Activated CD4-positive, alpha-beta memory T cell treated with anti-CD3 and anti-CD28 coated beads for 36 hours (primary cell): ENCODE measurements around the gene P3H3. TPM values are rescaled to one million over a fixed set of nuclear protein-coding genes. Genes with fewer than 3 reads are reported as not detected.

ENCODE experiments used
- CTCF ChIA-PET: fragments of 350-600 bp; sonication (Branson Sonifier 250); formaldehyde crosslinking; loops from one replicate; lab custom pipeline; 2021; ENCODE audit warnings: antibody characterized with exemption, inconsistent platforms; lab: Charles Lee
- POLR2A ChIA-PET: fragments of 350-600 bp; sonication (Branson Sonifier 250); formaldehyde crosslinking; loops from one replicate; lab custom pipeline; 2021; ENCODE audit warnings: antibody characterized with exemption; lab: Charles Lee
- DNase-seq: peaks from one replicate; pipeline ENCODE4 v3.0.0-alpha.2; 2020
- H3K27ac Mint-ChIP-seq: one replicate; pipeline ENCODE4 v1.8.0; 2021; ENCODE audit warnings: mixed read lengths
- H3K27me3 Mint-ChIP-seq: one replicate; pipeline ENCODE4 v1.8.0; 2021; ENCODE audit warnings: mixed read lengths
- H3K36me3 Mint-ChIP-seq: one replicate; pipeline ENCODE4 v1.8.0; 2021; ENCODE audit warnings: mixed read lengths
- H3K4me1 Mint-ChIP-seq: one replicate; pipeline ENCODE4 v1.8.0; 2021; ENCODE audit warnings: low read depth, mixed read lengths
- H3K4me3 Mint-ChIP-seq: one replicate; pipeline ENCODE4 v1.8.0; 2021; ENCODE audit warnings: mild to moderate bottlenecking, mixed read lengths
- H3K9me3 Mint-ChIP-seq: one replicate; pipeline ENCODE4 v1.8.0; 2021; ENCODE audit warnings: mixed read lengths
- intact Hi-C: fragments of 100-400 bp; cut with micrococcal nuclease; formaldehyde crosslinking; loops from one replicate; pipeline ENCODE4 v1.15.1; 2023
- total RNA-seq, 2 experiments: library from RNA; stranded (reverse); gene quantifications; one replicate each; pipeline ENCODE4 v1.2.3, GENCODE V29; 2021

Gene P3H3
- total RNA-seq, 2 experiments from 2014 or later, result 2.5 to 2.7 TPM

- DNase-seq, result no peak
- Mint-ChIP-seq H3K4me3 (no peak overlapping the region), H3K9me3 (no peaks in the 10 kb centered on the region), H3K4me1 (peaks cover 13% of the 10 kb centered on the region), H3K36me3 (peaks cover 26% of the 10 kb centered on the region), H3K27ac (no peak overlapping the region), H3K27me3 (no peaks in the 10 kb centered on the region)
- intact Hi-C loops, result no loop called here
- CTCF ChIA-PET, result no interaction called here
- POLR2A ChIA-PET, result interaction anchor here (0.6 kb wide), 1 partner anchor 505 kb away, joined by 4 read pairs; no protein-coding TSS in a partner anchor
These were observed 21.0 kb upstream of the P3H3 start for GRCh38 chr12:6807170-6807569.

GRCh38 chr12:6809056-6809455, 19.2 kb upstream of the P3H3 start:
- Mint-ChIP-seq H3K27me3 (no peaks in the 10 kb centered on the region), H3K4me3 (no peak overlapping the region), H3K4me1 (peaks cover 13% of the 10 kb centered on the region), H3K27ac (no peak overlapping the region), H3K36me3 (peaks cover 20% of the 10 kb centered on the region), H3K9me3 (no peaks in the 10 kb centered on the region)
- ChIA-PET POLR2A (interaction anchor here (1.5 kb wide), 1 partner anchor 16 kb away, joined by 3 read pairs; no protein-coding TSS in a partner anchor), CTCF (interaction anchor here (0.6 to 1.5 kb wide), 4 partner anchors 15 to 365 kb away, joined by 3 to 8 read pairs (median 4); partner anchors contain the start of gene MLF2)
- intact Hi-C loops, result no loop called here
- no peak for DNase-seq

- Mint-ChIP-seq H3K4me1 (peaks cover 13% of the 10 kb centered on the region), H3K36me3 (peaks cover 23% of the 10 kb centered on the region), H3K27me3 (no peaks in the 10 kb centered on the region), H3K9me3 (no peaks in the 10 kb centered on the region), H3K4me3 (no peak overlapping the region), H3K27ac (peak overlapping the region; percentile 2)
- intact Hi-C loops, result no loop called here
- DNase-seq, result no peak
- CTCF ChIA-PET, result interaction anchor here (1.0 to 1.4 kb wide), 3 partner anchors 24 to 44 kb away, joined by 3 to 4 read pairs (median 4); no protein-coding TSS in a partner anchor
- POLR2A ChIA-PET, result interaction anchor here (1.2 to 1.5 kb wide), 3 partner anchors 17 to 57 kb away, joined by 3 read pairs; no protein-coding TSS in a partner anchor
These were observed 17.4 kb upstream of the P3H3 start for GRCh38 chr12:6810758-6811157.

GRCh38 chr12:6813363-6813762, 14.8 kb upstream of the P3H3 start:
- no peak for DNase-seq

GRCh38 chr12:6816598-6816997, 11.6 kb upstream of the P3H3 start:
- peaks cover 38% of the 10 kb centered on the region for H3K36me3 Mint-ChIP-seq
- H3K27ac Mint-ChIP-seq, result no peak overlapping the region
- no peaks in the 10 kb centered on the region for H3K9me3 Mint-ChIP-seq

More at GRCh38 chr12:6813363-6813762, 14.8 kb upstream of the P3H3 start:
- CTCF ChIA-PET, result interaction anchor here (0.6 to 1.8 kb wide), 5 partner anchors 10 to 478 kb away, joined by 3 to 7 read pairs (median 3); partner anchors contain the start of gene MLF2
- Mint-ChIP-seq H3K27me3 (no peaks in the 10 kb centered on the region), H3K4me1 (peaks cover 13% of the 10 kb centered on the region), H3K9me3 (no peaks in the 10 kb centered on the region), H3K36me3 (peaks cover 38% of the 10 kb centered on the region), H3K27ac (no peak overlapping the region), H3K4me3 (no peak overlapping the region)
- POLR2A ChIA-PET, result interaction anchor here (0.7 kb wide), 1 partner anchor 105 kb away, joined by 3 read pairs; no protein-coding TSS in a partner anchor
- intact Hi-C loops, result no loop called here

GRCh38 chr12:6817098-6817497, 11.1 kb upstream of the P3H3 start:
- H3K4me1 Mint-ChIP-seq, result peaks cover 10% of the 10 kb centered on the region
- H3K27me3 Mint-ChIP-seq, result no peaks in the 10 kb centered on the region
- intact Hi-C loops, result no loop called here
- ChIA-PET CTCF (interaction anchor here (1.2 to 1.4 kb wide), 2 partner anchors 8 to 63 kb away, joined by 4 to 6 read pairs; no protein-coding TSS in a partner anchor), POLR2A (no interaction called here)
- H3K27ac Mint-ChIP-seq, result no peak overlapping the region
- no peak for DNase-seq
- no peak overlapping the region for H3K4me3 Mint-ChIP-seq
- H3K9me3 Mint-ChIP-seq, result no peaks in the 10 kb centered on the region
- H3K36me3 Mint-ChIP-seq, result peaks cover 38% of the 10 kb centered on the region

More at GRCh38 chr12:6816598-6816997, 11.6 kb upstream of the P3H3 start:
- intact Hi-C loops, result no loop called here
- Mint-ChIP-seq H3K4me1 (peaks cover 7% of the 10 kb centered on the region), H3K27me3 (no peaks in the 10 kb centered on the region), H3K4me3 (no peak overlapping the region)
- POLR2A ChIA-PET, result no interaction called here
- CTCF ChIA-PET, result interaction anchor here (1.2 to 1.4 kb wide), 2 partner anchors 8 to 63 kb away, joined by 4 to 6 read pairs; no protein-coding TSS in a partner anchor
- DNase-seq, result no peak

GRCh38 chr12:6817662-6818157, 10.5 kb upstream of the P3H3 start:
- intact Hi-C loops, result no loop called here
- no peak overlapping the region for H3K27ac Mint-ChIP-seq
- CTCF ChIA-PET, result no interaction called here
- POLR2A ChIA-PET, result no interaction called here
- no peak for DNase-seq
- peaks cover 11% of the 10 kb centered on the region for H3K4me1 Mint-ChIP-seq
- H3K9me3 Mint-ChIP-seq, result no peaks in the 10 kb centered on the region
- H3K27me3 Mint-ChIP-seq, result no peaks in the 10 kb centered on the region
- no peak overlapping the region for H3K4me3 Mint-ChIP-seq
- H3K36me3 Mint-ChIP-seq, result peaks cover 38% of the 10 kb centered on the region

- ChIA-PET POLR2A (no interaction called here), CTCF (no interaction called here)
- no peak for DNase-seq
- peaks cover 38% of the 10 kb centered on the region for H3K36me3 Mint-ChIP-seq
- intact Hi-C loops, result no loop called here
- H3K4me3 Mint-ChIP-seq, result no peak overlapping the region
- H3K9me3 Mint-ChIP-seq, result no peaks in the 10 kb centered on the region
- H3K27ac Mint-ChIP-seq, result no peak overlapping the region
- H3K27me3 Mint-ChIP-seq, result no peaks in the 10 kb centered on the region
- H3K4me1 Mint-ChIP-seq, result peaks cover 11% of the 10 kb centered on the region
These were observed 10.0 kb upstream of the P3H3 start for GRCh38 chr12:6818222-6818621.

GRCh38 chr12:6818645-6819044, 9.6 kb upstream of the P3H3 start:
- H3K27me3 Mint-ChIP-seq, result no peaks in the 10 kb centered on the region
- H3K4me3 Mint-ChIP-seq, result no peak overlapping the region
- H3K27ac Mint-ChIP-seq, result no peak overlapping the region
- H3K4me1 Mint-ChIP-seq, result peaks cover 11% of the 10 kb centered on the region
- no peak for DNase-seq
- H3K9me3 Mint-ChIP-seq, result no peaks in the 10 kb centered on the region
- ChIA-PET POLR2A (no interaction called here), CTCF (no interaction called here)
- H3K36me3 Mint-ChIP-seq, result peaks cover 38% of the 10 kb centered on the region
- intact Hi-C loops, result no loop called here

GRCh38 chr12:6819106-6820030, 8.8 kb upstream of the P3H3 start:
- ChIA-PET CTCF (interaction anchor here (3.4 to 7.0 kb wide), 2 partner anchors 27 to 66 kb away, joined by 12 to 91 read pairs; partner anchors contain the start of gene MLF2), POLR2A (interaction anchor here (1.3 kb wide), 1 partner anchor 67 kb away, joined by 3 read pairs; the partner anchor contains the start of gene MLF2)
- Mint-ChIP-seq H3K27ac (no peak overlapping the region), H3K36me3 (peaks cover 31% of the 10 kb centered on the region), H3K4me3 (no peak overlapping the region), H3K9me3 (no peaks in the 10 kb centered on the region), H3K27me3 (peaks cover 3% of the 10 kb centered on the region), H3K4me1 (peaks cover 11% of the 10 kb centered on the region)
- intact Hi-C loops, result no loop called here
- DNase-seq, result no peak

GRCh38 chr12:6820166-6820565, 8.0 kb upstream of the P3H3 start:
- CTCF ChIA-PET, result interaction anchor here (1.0 to 7.0 kb wide), 4 partner anchors 15 to 67 kb away, joined by 3 to 91 read pairs (median 10); partner anchors contain the start of gene MLF2
- DNase-seq, result no peak
- Mint-ChIP-seq H3K4me1 (peaks cover 11% of the 10 kb centered on the region), H3K4me3 (no peak overlapping the region), H3K9me3 (no peaks in the 10 kb centered on the region), H3K27me3 (peaks cover 3% of the 10 kb centered on the region), H3K36me3 (peaks cover 27% of the 10 kb centered on the region), H3K27ac (no peak overlapping the region)
- POLR2A ChIA-PET, result interaction anchor here (0.5 to 1.3 kb wide), 2 partner anchors 67 to 445 kb away, joined by 3 to 4 read pairs; partner anchors contain the start of genes MLF2 and SCNN1A
- intact Hi-C loops, result no loop called here
